Measurements from ENCODE around the gene ACER3.
"Not testable (repeated sequence)": the region's sequence is repeated elsewhere in the genome, so short reads cannot be mapped to it uniquely, and the experiment has no call there.

Gene ACER3

GRCh38 chr11:77038029-77038824 is 177.5 kb downstream of the ACER3 start:
- DNase-seq (ENCODE audit: low read depth, low spot score): no peak

GRCh38 chr11:77038825-77039326 is 178.2 kb downstream of the ACER3 start:
- DNase-seq (ENCODE audit: low read depth, low spot score): no peak

- DNase-seq (ENCODE audit: low read depth, low spot score): no peak
Measured at GRCh38 chr11:77039491-77040400, 179.0 kb downstream of the ACER3 start.

- no peak for DNase-seq (ENCODE audit: low read depth, low spot score)
Measured at GRCh38 chr11:77040401-77040777, 179.7 kb downstream of the ACER3 start.

- DNase-seq (ENCODE audit: low read depth, low spot score): no peak
Measured at GRCh38 chr11:77040889-77041288, 180.2 kb downstream of the ACER3 start.

GRCh38 chr11:77042111-77042726 is 181.5 kb downstream of the ACER3 start:
- no peak for DNase-seq (ENCODE audit: low read depth, low spot score)

GRCh38 chr11:77044356-77044755 is 183.6 kb downstream of the ACER3 start:
- DNase-seq (ENCODE audit: low read depth, low spot score): no peak

GRCh38 chr11:77044886-77045285 is 184.2 kb downstream of the ACER3 start:
- DNase-seq (ENCODE audit: low read depth, low spot score): no peak

- no peak for DNase-seq (ENCODE audit: low read depth, low spot score)
Measured at GRCh38 chr11:77046060-77046501, 185.4 kb downstream of the ACER3 start.

- DNase-seq (ENCODE audit: low read depth, low spot score): peak; percentile 94
Measured at GRCh38 chr11:77047007-77047927, 186.5 kb downstream of the ACER3 start.

- DNase-seq (ENCODE audit: low read depth, low spot score): not testable (repeated sequence)
Measured at GRCh38 chr11:77047928-77048446, 187.3 kb downstream of the ACER3 start.

- no peak for DNase-seq (ENCODE audit: low read depth, low spot score)
Measured at GRCh38 chr11:77049026-77049425, 188.3 kb downstream of the ACER3 start.

GRCh38 chr11:77051511-77051910 is 190.8 kb downstream of the ACER3 start:
- DNase-seq (ENCODE audit: low read depth, low spot score): no peak

GRCh38 chr11:77052518-77052917 is 191.8 kb downstream of the ACER3 start:
- DNase-seq (ENCODE audit: low read depth, low spot score): no peak

GRCh38 chr11:77053217-77054015 is 192.7 kb downstream of the ACER3 start:
- no peak for DNase-seq (ENCODE audit: low read depth, low spot score)

GRCh38 chr11:77054084-77054483 is 193.4 kb downstream of the ACER3 start:
- no peak for DNase-seq (ENCODE audit: low read depth, low spot score)

- no peak for DNase-seq (ENCODE audit: low read depth, low spot score)
Measured at GRCh38 chr11:77055101-77055561, 194.4 kb downstream of the ACER3 start.

- no peak for DNase-seq (ENCODE audit: low read depth, low spot score)
Measured at GRCh38 chr11:77055913-77056312, 195.2 kb downstream of the ACER3 start.

GRCh38 chr11:77056814-77057402 is 196.2 kb downstream of the ACER3 start:
- DNase-seq (ENCODE audit: low read depth, low spot score): no peak
